Choroid plexus epithelial cell (primary cell): Measurements from ENCODE around the gene EXO1.

Experiments used
- DNase-seq: peaks from one replicate; pipeline ENCODE4 v3.0.0-alpha.2; 2010; ENCODE audit warnings: low read depth
- H3K4me3 ChIP-seq: 2 replicates; pipeline ENCODE4 v1.5.1; 2011; ENCODE audit warnings: low read depth, mild to moderate bottlenecking, control low read depth, low read length, moderate library complexity
- CTCF ChIP-seq: conservative IDR thresholded peaks from 2 replicates; pipeline ENCODE4 v1.5.1; 2011; ENCODE audit warnings: low read depth, mild to moderate bottlenecking, control low read depth, inconsistent platforms, low read length, moderate library complexity

Gene EXO1

GRCh38 chr1:241902391-241903065 lies 54.5 kb downstream of the EXO1 start:
- DNase-seq: peak; percentile 43
- H3K4me3 ChIP-seq: no peak overlapping the region
- no peak for TF ChIP-seq CTCF

GRCh38 chr1:241916196-241916595 lies 68.2 kb downstream of the EXO1 start:
- no peak for DNase-seq
- no peak for TF ChIP-seq CTCF

GRCh38 chr1:241917487-241917886 lies 69.5 kb downstream of the EXO1 start:
- no peak for TF ChIP-seq CTCF
- H3K4me3 ChIP-seq: no peak overlapping the region
- no peak for DNase-seq

More at GRCh38 chr1:241916196-241916595, 68.2 kb downstream of the EXO1 start:
- no peak overlapping the region for H3K4me3 ChIP-seq

GRCh38 chr1:241918879-241919278 lies 70.9 kb downstream of the EXO1 start:
- no peak overlapping the region for H3K4me3 ChIP-seq
- no peak for TF ChIP-seq CTCF
- peak; percentile 79 for DNase-seq

GRCh38 chr1:241924080-241924808 lies 76.2 kb downstream of the EXO1 start:
- H3K4me3 ChIP-seq: no peak overlapping the region
- no peak for DNase-seq
- no peak for TF ChIP-seq CTCF

- no peak for TF ChIP-seq CTCF
- no peak for DNase-seq
- no peak overlapping the region for H3K4me3 ChIP-seq
Measured at GRCh38 chr1:241926141-241926540, 78.1 kb downstream of the EXO1 start.

- DNase-seq: no peak
- TF ChIP-seq CTCF: no peak
- H3K4me3 ChIP-seq: no peak overlapping the region
Measured at GRCh38 chr1:241927321-241927720, 79.3 kb downstream of the EXO1 start.
